Stimulated activated CD4-positive, alpha-beta T cell treated with anti-CD3 and anti-CD28 coated beads, Interleukin-4, amount 100 ng/mL, for 1 hour (primary cell): Measurements from ENCODE around the gene EIF2S2.

Experiments used
- DNase-seq: peaks from one replicate; pipeline ENCODE4 v3.0.0-alpha.2; 2020

The EIF2S2 gene

DNA sequence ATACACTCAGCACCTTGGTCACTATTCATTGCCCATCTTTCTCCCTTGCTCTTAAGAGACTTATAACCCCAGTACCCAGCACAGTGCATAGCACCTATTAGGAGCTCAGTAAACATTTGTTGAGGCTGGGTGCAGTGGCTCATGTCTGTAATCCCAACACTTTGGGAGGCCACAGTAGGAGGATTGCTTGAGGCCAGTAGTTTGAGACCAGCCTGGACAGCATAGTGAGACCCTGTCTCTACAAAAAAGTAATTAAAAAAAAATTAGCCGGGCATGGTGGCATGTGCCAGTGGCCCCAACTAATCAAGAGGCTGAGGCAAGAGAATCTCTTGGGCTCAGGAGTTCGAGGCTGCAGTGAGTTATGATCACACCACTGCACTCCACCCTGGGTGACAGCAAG, 8.2 kb upstream of the EIF2S2 start:
- no peak for DNase-seq

GRCh38 chr20:34115232-34115631, 3.2 kb upstream of the EIF2S2 start:
- DNase-seq, result no peak

DNA sequence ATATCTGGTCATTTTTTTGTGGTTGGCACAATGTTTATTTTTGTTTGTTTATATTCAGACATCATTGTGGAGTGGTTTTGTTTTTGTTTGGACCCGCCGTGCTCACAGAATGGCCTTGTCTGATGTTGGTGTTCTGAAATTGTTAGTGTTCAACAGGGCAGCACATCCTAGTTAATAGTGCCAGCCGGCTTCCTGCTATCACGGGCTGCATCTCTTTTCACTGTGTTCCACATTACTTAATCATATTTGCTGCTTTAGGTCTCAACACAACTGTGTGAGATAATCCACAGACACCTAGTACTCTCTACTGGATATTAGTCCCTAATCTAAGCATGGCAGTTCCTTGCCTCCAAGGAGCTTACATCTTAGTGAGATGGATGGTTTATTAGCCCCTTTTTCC, 2.8 kb upstream of the EIF2S2 start:
- no peak for DNase-seq

GRCh38 chr20:34112600-34113101, 608 bp upstream of the EIF2S2 start:
- peak; percentile 13 for DNase-seq

GRCh38 chr20:34110745-34111641, 1.1 kb downstream of the EIF2S2 start:
- DNase-seq, result no peak

DNA sequence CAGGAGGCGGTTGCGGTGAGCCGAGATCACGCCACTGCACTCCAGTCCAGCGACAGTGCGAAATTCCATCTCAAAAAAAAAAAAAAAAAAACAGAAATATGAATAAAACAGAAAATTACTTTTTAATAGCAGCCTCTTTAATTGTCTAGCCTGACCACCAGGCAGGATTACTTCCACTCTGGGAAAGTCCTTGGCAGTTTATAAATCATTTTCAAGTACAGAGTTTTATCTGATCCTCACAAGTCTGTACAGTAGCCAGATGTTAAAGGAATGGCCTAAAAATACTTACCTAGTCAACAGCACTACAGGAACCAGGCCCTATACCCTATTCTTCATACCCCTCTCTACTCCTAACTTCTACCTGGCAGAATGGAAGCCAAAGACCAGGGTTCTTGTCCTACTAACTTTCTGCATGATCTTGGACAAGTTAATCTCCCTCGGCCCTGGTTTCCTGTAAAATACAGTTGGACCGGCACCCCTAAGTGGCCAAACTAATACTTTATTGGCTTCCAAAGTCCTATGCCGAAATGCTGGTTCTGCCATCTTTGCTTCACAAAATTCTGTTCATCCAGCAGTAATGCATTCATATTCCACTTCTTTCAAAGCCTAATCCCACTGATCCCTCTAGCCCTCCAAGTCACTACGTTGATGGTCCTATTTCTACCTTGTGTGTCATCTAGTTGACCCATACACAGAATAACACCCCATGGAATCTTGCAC, 1.9 kb downstream of the EIF2S2 start:
- DNase-seq, result no peak

DNA sequence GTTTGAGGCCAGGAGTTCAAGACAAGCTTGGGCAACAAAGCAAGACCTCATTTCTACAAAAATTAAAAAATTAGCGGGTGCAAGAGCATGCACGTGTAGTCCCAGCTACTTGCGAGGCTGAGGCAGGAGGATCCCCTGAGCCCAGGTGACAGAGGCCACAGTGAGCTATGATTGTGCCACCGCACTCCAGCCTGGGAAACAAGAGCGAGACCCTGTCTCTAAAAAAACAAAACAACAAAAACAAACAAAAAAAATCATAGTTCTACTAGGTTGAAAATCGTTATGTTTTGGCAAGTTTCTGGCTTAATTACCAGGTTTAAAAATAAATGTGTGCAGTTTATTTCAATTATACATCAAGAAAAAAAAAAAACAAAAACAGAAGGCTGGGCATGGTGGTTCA, 2.6 kb downstream of the EIF2S2 start:
- DNase-seq, result no peak

DNA sequence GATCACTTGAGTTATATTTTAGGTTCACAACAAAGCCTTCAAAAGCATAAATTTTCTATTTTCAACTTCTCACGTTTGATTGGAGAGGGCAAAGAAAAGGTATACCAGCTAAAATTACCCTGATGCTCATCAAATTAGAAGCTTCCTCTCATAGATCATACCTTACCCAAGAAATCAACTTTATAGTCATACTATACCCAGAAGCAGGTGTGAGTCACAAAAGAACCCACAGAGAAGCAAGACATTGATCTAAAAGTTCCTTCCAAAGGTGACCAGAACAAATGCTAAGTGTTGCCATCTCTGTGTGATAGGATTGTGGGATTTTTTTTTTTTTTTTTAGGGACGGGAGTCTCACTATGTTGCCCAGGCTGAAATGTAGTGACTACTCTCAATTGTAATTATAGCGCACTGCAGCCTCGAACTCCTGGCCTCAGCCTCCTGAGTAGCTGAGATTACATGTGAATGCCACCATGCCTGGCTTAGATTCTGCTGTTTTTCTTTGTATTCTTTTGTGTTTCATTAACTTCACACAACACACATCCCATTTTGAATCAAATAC, 3.3 kb downstream of the EIF2S2 start:
- no peak for DNase-seq

- DNase-seq, result no peak
These were observed 5.9 kb downstream of the EIF2S2 start for GRCh38 chr20:34105978-34106675.

DNA sequence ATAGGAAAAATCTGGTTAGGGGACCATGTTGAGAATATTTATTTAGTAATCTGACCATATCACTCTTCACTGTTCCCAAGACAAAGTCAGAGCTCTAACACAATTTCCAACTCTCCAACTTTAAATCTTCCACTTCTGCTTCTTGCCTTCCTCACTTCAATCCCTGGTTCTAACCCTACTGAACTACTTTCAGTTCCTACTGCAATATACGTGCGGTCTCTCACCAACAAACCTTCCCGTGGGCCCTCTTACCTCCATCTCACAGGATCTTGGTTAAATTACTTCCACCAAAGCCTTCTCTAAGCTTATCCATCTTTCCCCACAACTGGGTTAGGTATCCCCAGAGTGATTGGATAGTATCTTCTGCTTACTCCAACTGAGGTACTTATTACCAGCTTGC, 8.0 kb downstream of the EIF2S2 start:
- no peak for DNase-seq

DNA sequence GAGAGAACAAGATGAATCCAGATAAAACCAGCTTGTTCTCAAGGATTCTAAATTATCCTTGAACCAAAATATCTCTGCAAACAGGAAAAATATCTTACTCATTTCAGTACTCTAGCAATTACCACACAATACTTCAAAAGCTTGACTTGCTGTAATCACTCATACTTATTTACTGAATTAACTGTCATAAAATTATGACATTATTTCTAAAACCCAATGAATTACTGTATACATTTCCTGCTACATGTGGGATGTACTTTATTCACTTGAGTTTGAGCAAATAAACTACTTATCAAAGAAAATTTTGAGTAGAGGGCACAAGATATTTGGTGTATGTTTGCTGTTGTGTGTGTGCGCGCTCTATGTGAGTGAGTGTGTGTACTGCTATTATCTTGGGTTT, 9.7 kb downstream of the EIF2S2 start:
- no peak for DNase-seq

DNA sequence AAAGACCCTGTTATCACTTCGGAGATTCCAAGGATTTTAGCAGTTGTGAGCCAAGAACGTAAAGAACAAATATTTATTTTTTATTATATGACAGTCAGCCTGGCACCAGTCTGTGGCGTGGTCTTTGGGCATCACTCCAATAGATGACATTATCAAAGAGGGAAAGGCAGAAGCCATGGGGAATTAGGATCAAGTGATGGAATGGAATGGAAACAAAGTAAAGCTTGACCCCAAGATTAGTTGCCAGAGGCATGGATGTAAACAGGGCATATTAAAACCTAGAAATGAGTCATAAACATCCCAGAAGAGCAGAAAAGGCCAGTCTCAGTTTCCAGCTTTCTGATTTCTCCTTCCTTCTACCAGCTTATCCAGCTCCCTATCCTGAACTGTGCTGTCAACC, 11.5 kb downstream of the EIF2S2 start:
- DNase-seq, result no peak

DNA sequence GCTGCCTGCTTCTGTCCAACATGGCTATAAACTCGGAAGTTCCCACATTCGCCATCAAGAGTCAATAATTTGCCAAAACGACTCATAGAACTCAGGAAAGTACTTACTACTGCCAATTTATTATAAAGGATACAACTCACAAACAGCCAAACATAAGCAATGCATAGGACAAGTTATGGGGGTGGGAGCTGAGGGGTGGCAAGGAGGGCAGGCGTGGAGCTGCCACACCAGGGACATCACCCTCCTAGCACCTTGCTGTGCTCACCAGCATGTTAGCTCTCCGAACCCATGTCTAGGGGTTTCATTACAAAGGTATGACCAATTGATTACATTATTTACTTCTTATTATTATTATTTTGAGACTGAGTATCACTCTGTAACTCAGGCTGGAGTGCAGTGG, 12.4 kb downstream of the EIF2S2 start:
- DNase-seq, result no peak

DNA sequence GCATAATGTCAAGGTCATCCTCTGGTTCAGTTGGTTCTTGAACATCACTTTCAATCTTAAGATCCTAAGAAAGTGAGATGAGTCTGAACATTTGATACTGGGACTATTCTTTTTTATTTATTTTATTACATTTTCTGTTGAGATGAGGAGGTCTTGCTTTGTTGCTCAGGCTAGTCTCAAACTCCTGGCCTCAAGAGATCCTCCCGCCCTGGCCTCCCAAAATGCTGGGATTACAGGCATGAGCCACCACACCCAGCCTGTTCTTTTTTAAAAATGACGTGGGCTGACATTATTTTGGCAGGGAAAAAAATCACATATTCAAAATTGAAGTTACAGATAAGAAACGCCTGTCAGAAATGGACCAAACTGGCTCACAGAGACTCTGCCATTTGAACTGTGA, 13.5 kb downstream of the EIF2S2 start:
- no peak for DNase-seq

GRCh38 chr20:34096699-34097444, 15.2 kb downstream of the EIF2S2 start:
- DNase-seq, result no peak

DNA sequence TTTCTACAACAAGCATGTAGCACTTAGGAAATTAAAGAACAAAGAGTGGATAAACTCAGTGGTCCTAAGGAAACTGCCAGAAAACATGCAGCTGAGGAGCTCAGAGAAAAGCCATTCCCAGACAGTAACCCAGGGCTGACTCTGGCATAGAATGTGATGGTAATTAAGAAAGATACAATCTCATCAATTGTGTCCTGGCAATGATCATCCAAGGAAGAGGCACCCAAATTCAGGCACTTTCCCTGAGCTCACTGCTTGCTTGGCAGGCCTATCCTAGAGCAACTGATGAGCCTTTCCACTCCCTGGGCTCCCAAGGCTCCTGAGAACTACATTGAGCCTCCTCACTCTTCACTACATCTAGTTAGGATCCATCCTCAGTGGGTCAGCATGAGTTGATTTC, 16.2 kb downstream of the EIF2S2 start:
- DNase-seq, result no peak

- DNase-seq, result no peak
These were observed 18.1 kb downstream of the EIF2S2 start for GRCh38 chr20:34093895-34094294.

GRCh38 chr20:34091637-34092200, 20.3 kb downstream of the EIF2S2 start:
- no peak for DNase-seq

DNA sequence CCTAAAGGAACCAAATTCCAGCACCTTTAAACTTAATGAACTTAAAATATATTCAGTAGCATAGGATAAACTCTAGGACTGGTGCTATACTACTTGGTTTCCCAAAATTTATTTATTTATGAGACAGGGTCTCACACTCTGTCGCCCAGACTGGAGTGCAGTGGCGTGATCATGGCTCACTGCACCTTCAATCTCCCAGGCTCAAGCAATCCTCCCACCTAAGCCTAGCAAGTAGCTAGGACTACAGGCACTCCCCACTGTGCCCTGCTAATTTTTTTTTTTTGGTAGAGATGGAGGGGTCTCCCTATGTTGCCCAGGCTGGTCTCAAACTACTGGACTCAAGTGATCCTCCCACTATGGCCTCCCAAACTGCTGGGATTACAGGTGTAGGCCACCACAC, 21.4 kb downstream of the EIF2S2 start:
- DNase-seq, result no peak

GRCh38 chr20:34089655-34090345, 22.2 kb downstream of the EIF2S2 start:
- DNase-seq, result no peak

DNA sequence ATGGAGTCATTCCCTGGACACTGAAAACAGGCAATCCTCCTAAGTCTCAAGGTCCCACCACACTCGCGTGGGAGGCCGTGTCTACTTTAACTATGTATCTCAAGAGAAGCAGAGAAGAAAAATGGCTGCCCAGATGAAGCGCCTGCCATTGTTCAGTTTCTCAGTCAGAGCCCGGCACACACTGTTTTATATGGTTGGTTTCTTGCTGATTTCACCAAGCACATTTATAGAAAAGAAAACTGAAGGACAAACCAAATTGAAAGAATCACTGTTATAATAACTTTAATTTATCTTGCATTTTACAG, 22.9 kb downstream of the EIF2S2 start:
- no peak for DNase-seq
